ENCODE results near the gene BST2.

Gene BST2

GRCh38 chr19:17405250-17406045 is at the start of gene BST2:
TSS of gene BST2 (minus strand) at chr19:17405630. CDS start at chr19:17405575, 55 bp downstream.
- Histone ChIP-seq H3K27me3 (no peaks in the 10 kb centered on the region), H3K4me3 (peak within 1 kb of the TSS; percentile 61 to 90 (median 76)), H3K27ac (peak within 1 kb of the TSS; percentile 69 to 87 (median 83)), H3K9ac (peak within 1 kb of the TSS; percentile 65 to 87 (median 80)), H4K20me1 (peaks cover 0 to 23% (median 4%) of the 10 kb centered on the region in 11 experiments; a peak in 8 of 22 replicates), H3K4me1 (peaks cover 46 to 68% (median 60%) of the 10 kb centered on the region in 10 experiments), H3K9me3 (replicated peaks in 1 of 11) (no peaks in the 10 kb centered on the region), H3K4me2 (peak within 1 kb of the TSS; percentile 88 to 99 (median 94)), H3K36me3 (peaks cover 14 to 33% (median 26%) of the 10 kb centered on the region in 11 experiments; a peak in 21 of 22 replicates)
- peak; percentile 29 to 87 (median 80); a peak in 18 of 22 replicates for TF ChIP-seq Cebpa-rat (IDR thresholded peaks at IDR 0.05)

- Histone ChIP-seq H3K27me3 (peaks cover 26 to 44% (median 38%) of the 10 kb centered on the region in 11 experiments), H3K36me3 (no peaks in the 10 kb centered on the region), H3K4me3 (no peak overlapping the region), H3K27ac (no peak overlapping the region), H4K20me1 (no peaks in the 10 kb centered on the region), H3K9me3 (replicated peaks in 1 of 11) (peaks cover 0 to 3% (median 0%) of the 10 kb centered on the region in 11 experiments; a peak in 2 of 22 replicates), H3K9ac (peak overlapping the region in 1 of 11 experiments; percentile 26; a peak in 2 of 22 replicates), H3K4me1 (peaks cover 22 to 45% (median 30%) of the 10 kb centered on the region in 10 experiments), H3K4me2 (peak overlapping the region in 2 of 11 experiments; percentile 18 to 25; a peak in 2 of 22 replicates)
- no peak for TF ChIP-seq Cebpa-rat (IDR thresholded peaks at IDR 0.05)
Measured at GRCh38 chr19:17454576-17455071, 49.2 kb upstream of the BST2 start.

GRCh38 chr19:17451820-17452219 is 46.4 kb upstream of the BST2 start:
- H3K4me1 ChIP-seq = peaks cover 31 to 68% (median 55%) of the 10 kb centered on the region in 10 experiments
- H3K27me3 ChIP-seq = peaks cover 26 to 33% (median 31%) of the 10 kb centered on the region in 11 experiments
- peak overlapping the region in 6 of 11 experiments; percentile 60 to 99 (median 98); a peak in 7 of 22 replicates for H3K4me2 ChIP-seq
- peak overlapping the region in 2 of 11 experiments; percentile 65 to 78; a peak in 1 of 22 replicates for H3K27ac ChIP-seq
- H4K20me1 ChIP-seq = no peaks in the 10 kb centered on the region
- H3K4me3 ChIP-seq = no peak overlapping the region
- TF ChIP-seq Cebpa-rat (IDR thresholded peaks at IDR 0.05) = no peak
- H3K36me3 ChIP-seq = no peaks in the 10 kb centered on the region
- 0 out of 22 replicates have a peak overlapping the region, but pooled peaks of 1 of the 11 experiments have one; percentile 26 for H3K9ac ChIP-seq
- H3K9me3 ChIP-seq (replicated peaks in 1 of 11) = peaks cover 0 to 3% (median 0%) of the 10 kb centered on the region in 11 experiments; a peak in 2 of 22 replicates

GRCh38 chr19:17450264-17451075 is 45.0 kb upstream of the BST2 start:
- Histone ChIP-seq H3K27ac (peak overlapping the region in 10 of 11 experiments; percentile 27 to 78 (median 55); a peak in 20 of 22 replicates), H3K4me2 (peak overlapping the region; percentile 53 to 99 (median 97))

GRCh38 chr19:17448131-17448967 is 42.9 kb upstream of the BST2 start, which contains the start of gene TMEM221:
TSS of gene TMEM221 (minus strand) at chr19:17448668. CDS start at chr19:17448462, 206 bp downstream.
- H3K9me3 ChIP-seq (replicated peaks in 1 of 11) = peaks cover 0 to 3% (median 0%) of the 10 kb centered on the region in 11 experiments; a peak in 2 of 22 replicates
- H4K20me1 ChIP-seq = no peaks in the 10 kb centered on the region
- H3K27me3 ChIP-seq = peaks cover 0 to 3% (median 0%) of the 10 kb centered on the region in 11 experiments; a peak in 2 of 22 replicates
- peak within 1 kb of the TSS; percentile 70 to 85 (median 79) for H3K9ac ChIP-seq
- H3K36me3 ChIP-seq = peaks cover 0 to 5% (median 0%) of the 10 kb centered on the region in 11 experiments; a peak in 1 of 22 replicates
- H3K4me2 ChIP-seq = peak within 1 kb of the TSS; percentile 83 to 99 (median 98)
- TF ChIP-seq Cebpa-rat (IDR thresholded peaks at IDR 0.05) = no peak
- peaks cover 31 to 62% (median 52%) of the 10 kb centered on the region in 10 experiments for H3K4me1 ChIP-seq
- peak within 1 kb of the TSS; percentile 57 to 77 (median 72) for H3K4me3 ChIP-seq
- peak within 1 kb of the TSS; percentile 26 to 78 (median 69); a peak in 21 of 22 replicates for H3K27ac ChIP-seq

More at GRCh38 chr19:17450264-17451075, 45.0 kb upstream of the BST2 start:
- no peak for TF ChIP-seq Cebpa-rat (IDR thresholded peaks at IDR 0.05)
- peak overlapping the region in 6 of 11 experiments; percentile 21 to 56 (median 46); a peak in 11 of 22 replicates for H3K9ac ChIP-seq
- no peaks in the 10 kb centered on the region for H3K36me3 ChIP-seq
- H3K9me3 ChIP-seq (replicated peaks in 1 of 11) = peaks cover 0 to 3% (median 0%) of the 10 kb centered on the region in 11 experiments; a peak in 2 of 22 replicates
- peaks cover 13 to 20% (median 18%) of the 10 kb centered on the region in 11 experiments for H3K27me3 ChIP-seq
- no peak overlapping the region for H3K4me3 ChIP-seq
- H4K20me1 ChIP-seq = no peaks in the 10 kb centered on the region
- H3K4me1 ChIP-seq = peaks cover 31 to 75% (median 54%) of the 10 kb centered on the region in 10 experiments

- no peak for TF ChIP-seq Cebpa-rat (IDR thresholded peaks at IDR 0.05)
- no peaks in the 10 kb centered on the region for H3K9me3 ChIP-seq (replicated peaks in 1 of 11)
- peak overlapping the region; percentile 83 to 99 (median 98) for H3K4me2 ChIP-seq
- peaks cover 0 to 6% (median 0%) of the 10 kb centered on the region in 11 experiments; a peak in 2 of 22 replicates for H3K36me3 ChIP-seq
- H3K4me3 ChIP-seq = peak overlapping the region; percentile 57 to 77 (median 72)
- H4K20me1 ChIP-seq = no peaks in the 10 kb centered on the region
- peaks cover 31 to 58% (median 52%) of the 10 kb centered on the region in 10 experiments for H3K4me1 ChIP-seq
- peak overlapping the region in 10 of 11 experiments; percentile 41 to 78 (median 68); a peak in 20 of 22 replicates for H3K27ac ChIP-seq
- peaks cover 0 to 3% (median 0%) of the 10 kb centered on the region in 11 experiments; a peak in 1 of 22 replicates for H3K27me3 ChIP-seq
- H3K9ac ChIP-seq = peak overlapping the region; percentile 70 to 85 (median 79)
Measured at GRCh38 chr19:17447704-17448130, 42.3 kb upstream of the BST2 start.

- Histone ChIP-seq H3K27ac (no peak overlapping the region), H3K36me3 (peaks cover 0 to 14% (median 0%) of the 10 kb centered on the region in 11 experiments; a peak in 4 of 22 replicates), H3K9me3 (replicated peaks in 1 of 11) (peaks cover 0 to 8% (median 5%) of the 10 kb centered on the region in 11 experiments; a peak in 9 of 22 replicates), H3K4me1 (peaks cover 19 to 42% (median 34%) of the 10 kb centered on the region in 10 experiments), H4K20me1 (no peaks in the 10 kb centered on the region), H3K4me2 (no peak overlapping the region), H3K27me3 (peaks cover 0 to 3% (median 0%) of the 10 kb centered on the region in 11 experiments; a peak in 1 of 22 replicates), H3K4me3 (no peak overlapping the region), H3K9ac (no peak overlapping the region)
- no peak for TF ChIP-seq Cebpa-rat (IDR thresholded peaks at IDR 0.05)
Measured at GRCh38 chr19:17445526-17446165, 40.2 kb upstream of the BST2 start.

Measured in BLaER1 treated with 17β-estradiol and CSF1 and Interleukin-3, amounts not matched to agents 10 nM and 100 nM (cell line).